ENCODE results near the gene RBM45.

Gene RBM45

GRCh38 chr2:178072383-178073301 is 39.6 kb upstream of the RBM45 start, which contains the start of gene PDE11A:
Gene PDE11A (minus strand): TSS chr2:178072777. CDS start chr2:178072437, 340 bp downstream.
- no peak for TF ChIP-seq CTCF (IDR thresholded peaks at IDR 0.05)

DNA sequence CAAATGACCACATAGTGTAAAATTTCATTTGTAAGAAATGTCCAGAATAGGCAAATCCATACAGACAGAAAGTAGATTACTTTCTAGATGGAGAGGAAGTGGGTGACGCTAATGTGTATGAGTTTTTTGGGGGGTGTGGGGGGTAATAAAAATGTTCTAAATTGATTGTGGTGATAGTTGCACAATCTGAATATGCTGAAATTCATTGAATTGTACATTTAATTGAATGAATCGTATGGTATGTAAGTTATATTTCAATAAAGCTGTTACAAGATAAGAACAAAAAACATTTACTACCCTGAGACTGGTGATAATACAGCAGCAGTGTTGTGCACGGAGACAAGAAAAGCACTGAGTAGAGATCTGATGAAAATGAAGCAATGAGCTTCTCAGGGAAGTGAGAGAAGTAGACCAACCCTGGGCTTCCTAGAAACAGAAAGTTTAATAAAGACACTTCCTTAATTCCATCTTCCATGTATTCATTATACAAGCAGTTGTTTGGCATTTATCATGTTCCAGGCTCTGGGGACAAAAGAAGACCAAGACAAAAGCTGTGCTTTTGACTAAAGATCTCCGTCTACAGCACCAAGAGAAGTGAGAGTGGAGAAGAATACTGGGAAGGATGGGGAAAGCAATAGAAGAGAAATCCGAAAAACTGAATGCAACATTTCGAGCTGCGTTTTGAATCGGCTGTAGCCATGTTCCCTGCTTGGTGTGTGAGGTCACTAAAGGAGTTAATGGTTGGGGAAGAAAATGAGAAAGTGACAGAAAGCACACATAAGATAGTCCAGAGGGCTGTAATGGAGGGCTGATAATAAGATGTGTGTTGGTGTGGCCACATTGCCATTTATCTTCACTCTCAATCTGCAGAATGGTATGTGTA is 37.9 kb upstream of the RBM45 start:
- TF ChIP-seq CTCF (IDR thresholded peaks at IDR 0.05), result no peak

GRCh38 chr2:178075006-178075326 is 37.3 kb upstream of the RBM45 start:
- no peak for TF ChIP-seq CTCF (IDR thresholded peaks at IDR 0.05)

DNA sequence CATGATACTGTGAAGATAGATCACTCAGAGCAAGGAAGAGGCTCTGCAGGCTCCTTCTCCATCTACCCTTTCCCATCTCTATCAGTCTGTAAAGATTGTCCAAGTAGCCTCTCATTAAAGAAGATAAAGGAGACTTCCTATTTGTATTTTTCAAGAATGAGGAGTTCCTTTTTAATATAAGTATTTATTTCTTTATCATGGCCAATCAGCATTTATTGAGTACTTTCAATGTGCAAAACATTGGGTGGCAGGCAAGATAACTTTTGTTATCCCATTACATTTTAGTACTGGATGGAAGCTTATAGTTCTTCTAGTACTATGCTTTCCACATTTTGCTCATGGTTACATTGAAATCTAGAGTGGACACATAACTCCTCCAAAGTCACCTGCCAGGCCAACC is 36.1 kb upstream of the RBM45 start:
- no peak for TF ChIP-seq CTCF (IDR thresholded peaks at IDR 0.05)

DNA sequence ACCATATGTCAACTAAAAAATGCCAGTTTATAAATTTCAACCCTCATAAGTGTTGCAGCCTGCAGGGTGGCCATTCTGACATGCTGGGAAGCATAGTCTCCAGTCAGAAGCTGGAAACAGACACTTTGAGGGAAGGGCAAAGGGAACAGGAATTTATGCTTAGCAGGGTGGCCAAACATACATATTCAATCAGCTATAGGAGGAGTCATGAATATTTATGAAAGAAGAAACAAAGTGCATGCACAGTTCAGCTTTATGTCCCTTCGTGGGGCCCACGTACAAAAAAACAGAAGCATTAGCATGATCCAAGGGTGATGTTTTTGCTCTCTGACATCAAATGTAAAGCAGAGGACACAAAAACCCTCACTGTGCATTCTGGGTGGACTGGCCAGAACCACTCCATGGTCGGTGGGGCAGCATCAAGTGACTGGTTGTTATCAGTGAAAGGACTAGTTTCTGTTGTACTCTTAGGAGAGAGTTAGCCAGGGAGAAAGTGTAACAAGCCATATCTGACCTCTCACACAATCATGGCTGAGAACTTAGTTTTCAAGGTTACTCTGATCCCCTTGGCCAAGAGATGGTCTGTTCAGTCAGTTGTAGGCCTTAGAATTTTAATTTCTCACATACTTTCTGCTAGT is 29.7 kb upstream of the RBM45 start:
- no peak for TF ChIP-seq CTCF (IDR thresholded peaks at IDR 0.05)

DNA sequence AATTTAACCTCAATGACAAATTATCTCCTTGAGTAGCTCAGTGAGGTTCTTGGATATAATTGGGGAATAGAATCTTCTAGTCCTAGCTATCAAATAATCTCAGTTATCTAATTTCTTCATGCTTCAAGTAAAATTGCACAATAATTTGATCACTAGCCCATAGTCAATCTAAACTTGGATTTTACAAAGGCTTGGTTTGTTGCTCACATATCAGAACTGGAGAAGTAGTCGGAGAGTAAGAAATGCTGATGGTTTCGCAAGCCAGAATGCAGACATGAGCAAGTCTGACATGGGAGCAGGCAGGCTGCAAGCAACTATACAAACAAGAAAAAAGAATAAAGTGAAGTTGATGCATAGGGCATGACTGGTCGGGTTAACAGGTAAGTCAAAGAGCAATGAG is 28.0 kb upstream of the RBM45 start:
- no peak for TF ChIP-seq CTCF (IDR thresholded peaks at IDR 0.05)

DNA sequence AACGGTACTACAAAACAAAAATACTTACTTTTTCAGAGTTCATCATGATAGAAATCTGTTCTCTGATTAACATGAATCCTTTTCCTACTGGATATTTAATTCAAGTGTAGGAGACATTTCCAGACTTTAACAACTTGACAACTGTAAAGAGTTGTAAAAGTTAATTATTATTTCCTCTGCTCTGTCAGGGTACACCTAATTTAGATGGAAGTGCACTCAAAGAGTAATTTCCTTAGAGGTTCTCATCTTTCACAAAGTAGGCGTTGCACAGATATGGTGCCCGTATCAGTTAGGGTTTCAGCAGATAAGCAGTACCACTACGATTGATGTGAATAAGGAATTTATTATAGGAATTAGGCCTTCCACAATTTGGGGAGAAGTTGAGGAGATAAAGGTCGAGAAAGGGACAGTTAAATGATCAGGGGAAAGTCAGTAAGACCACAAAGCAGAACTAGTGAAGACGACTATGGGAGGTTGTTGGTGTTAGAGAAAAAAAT is 23.4 kb upstream of the RBM45 start:
- no peak for TF ChIP-seq CTCF (IDR thresholded peaks at IDR 0.05)
